ENCODE data around the gene RECK. TPM values are rescaled to one million over a fixed set of nuclear protein-coding genes. Genes with fewer than 3 reads are reported as not detected.

RECK gene
- total and polyA plus RNA-seq, 2 experiments from 2014 or later, result 8.5 to 11.1 TPM

- no peak overlapping the region for H3K4me3 ChIP-seq
- H3K27ac ChIP-seq, result no peak overlapping the region
- H3K36me3 ChIP-seq, result no peaks in the 10 kb centered on the region
- TF ChIP-seq CTCF (IDR thresholded peaks at IDR 0.05; ENCODE audit: low read depth, low read length), result no peak
- peaks cover 8% of the 10 kb centered on the region for H3K4me1 ChIP-seq (ENCODE audit: low read depth)
- DNase-seq (ENCODE audit: low read depth in 1 of 2, low spot score in 1 of 2), result no peak
- peaks cover 14% of the 10 kb centered on the region for H3K27me3 ChIP-seq
- no peaks in the 10 kb centered on the region for H3K9me3 ChIP-seq (ENCODE audit: low read depth)
Measured at GRCh38 chr9:36035006-36035405, 1.7 kb upstream of the RECK start.

GRCh38 chr9:36036253-36036779, 397 bp upstream of the RECK start:
- Histone ChIP-seq H3K27ac (peak overlapping the region; percentile 78), H3K4me1 (ENCODE audit: low read depth) (peaks cover 10% of the 10 kb centered on the region), H3K4me3 (peak overlapping the region; percentile 78), H3K36me3 (no peaks in the 10 kb centered on the region), H3K9me3 (ENCODE audit: low read depth) (no peaks in the 10 kb centered on the region), H3K27me3 (peaks cover 4% of the 10 kb centered on the region)
- no peak for TF ChIP-seq CTCF (IDR thresholded peaks at IDR 0.05; ENCODE audit: low read depth, low read length)
- DNase-seq (ENCODE audit: low read depth in 1 of 2, low spot score in 1 of 2), result no peak

- peak overlapping the region; percentile 78 for H3K4me3 ChIP-seq
- TF ChIP-seq CTCF (IDR thresholded peaks at IDR 0.05; ENCODE audit: low read depth, low read length), result no peak
- peak overlapping the region; percentile 78 for H3K27ac ChIP-seq
- peaks cover 10% of the 10 kb centered on the region for H3K4me1 ChIP-seq (ENCODE audit: low read depth)
- no peaks in the 10 kb centered on the region for H3K27me3 ChIP-seq
- peak in 1 of 2 donors; percentile 44 for DNase-seq (ENCODE audit: low read depth in 1 of 2, low spot score in 1 of 2)
- H3K36me3 ChIP-seq, result no peaks in the 10 kb centered on the region
- H3K9me3 ChIP-seq (ENCODE audit: low read depth), result no peaks in the 10 kb centered on the region
Measured at GRCh38 chr9:36037549-36038122, 923 bp downstream of the RECK start.

GRCh38 chr9:36039121-36039520, 2.4 kb downstream of the RECK start:
- Histone ChIP-seq H3K4me3 (no peak overlapping the region), H3K9me3 (ENCODE audit: low read depth) (no peaks in the 10 kb centered on the region), H3K36me3 (no peaks in the 10 kb centered on the region), H3K27me3 (no peaks in the 10 kb centered on the region), H3K4me1 (ENCODE audit: low read depth) (peaks cover 10% of the 10 kb centered on the region), H3K27ac (no peak overlapping the region)
- TF ChIP-seq CTCF (IDR thresholded peaks at IDR 0.05; ENCODE audit: low read depth, low read length), result no peak
- DNase-seq (ENCODE audit: low read depth in 1 of 2, low spot score in 1 of 2), result no peak

- DNase-seq (ENCODE audit: low read depth in 1 of 2, low spot score in 1 of 2), result peak in 1 of 2 donors; percentile 64
- Histone ChIP-seq H3K4me1 (ENCODE audit: low read depth) (peaks cover 10% of the 10 kb centered on the region), H3K27ac (no peak overlapping the region), H3K36me3 (no peaks in the 10 kb centered on the region), H3K4me3 (no peak overlapping the region), H3K27me3 (no peaks in the 10 kb centered on the region), H3K9me3 (ENCODE audit: low read depth) (no peaks in the 10 kb centered on the region)
- no peak for TF ChIP-seq CTCF (IDR thresholded peaks at IDR 0.05; ENCODE audit: low read depth, low read length)
Measured at GRCh38 chr9:36039696-36040095, 3.0 kb downstream of the RECK start.

Measured in cardiac muscle cell (in vitro differentiated cells and primary cell).